ENCODE data around the gene ALPK3.
"Not testable (repeated sequence)": the region's sequence is repeated elsewhere in the genome, so short reads cannot be mapped to it uniquely, and the experiment has no call there.

ALPK3 gene

GRCh38 chr15:84824260-84825007 lies 7.3 kb downstream of the ALPK3 start:
- peak; percentile 61 for DNase-seq (ENCODE audit: low spot score)

- no peak for DNase-seq (ENCODE audit: low spot score)
Measured at GRCh38 chr15:84826369-84826823, 9.2 kb downstream of the ALPK3 start.

GRCh38 chr15:84827246-84827645 lies 10.1 kb downstream of the ALPK3 start:
- no peak for DNase-seq (ENCODE audit: low spot score)

GRCh38 chr15:84828086-84828908 lies 11.1 kb downstream of the ALPK3 start:
- no peak for DNase-seq (ENCODE audit: low spot score)

- DNase-seq (ENCODE audit: low spot score): no peak
Measured at GRCh38 chr15:84829428-84829827, 12.3 kb downstream of the ALPK3 start.

GRCh38 chr15:84830036-84830435 lies 12.9 kb downstream of the ALPK3 start:
- DNase-seq (ENCODE audit: low spot score): no peak

- no peak for DNase-seq (ENCODE audit: low spot score)
Measured at GRCh38 chr15:84831028-84831427, 13.9 kb downstream of the ALPK3 start.

GRCh38 chr15:84831613-84832012 lies 14.5 kb downstream of the ALPK3 start:
- no peak for DNase-seq (ENCODE audit: low spot score)

GRCh38 chr15:84832448-84833040 lies 15.4 kb downstream of the ALPK3 start:
- DNase-seq (ENCODE audit: low spot score): no peak

- no peak for DNase-seq (ENCODE audit: low spot score)
Measured at GRCh38 chr15:84833447-84834228, 16.5 kb downstream of the ALPK3 start.

- no peak for DNase-seq (ENCODE audit: low spot score)
Measured at GRCh38 chr15:84834229-84834955, 17.2 kb downstream of the ALPK3 start.

GRCh38 chr15:84834969-84835368 lies 17.8 kb downstream of the ALPK3 start:
- DNase-seq (ENCODE audit: low spot score): no peak

- no peak for DNase-seq (ENCODE audit: low spot score)
Measured at GRCh38 chr15:84835661-84836337, 18.6 kb downstream of the ALPK3 start.

- DNase-seq (ENCODE audit: low spot score): no peak
Measured at GRCh38 chr15:84836844-84837243, 19.7 kb downstream of the ALPK3 start.

GRCh38 chr15:84839714-84840113 lies 22.6 kb downstream of the ALPK3 start:
- no peak for DNase-seq (ENCODE audit: low spot score)

GRCh38 chr15:84840255-84840654 lies 23.1 kb downstream of the ALPK3 start:
- DNase-seq (ENCODE audit: low spot score): no peak

GRCh38 chr15:84840741-84841429 lies 23.7 kb downstream of the ALPK3 start:
- DNase-seq (ENCODE audit: low spot score): no peak

- no peak for DNase-seq (ENCODE audit: low spot score)
Measured at GRCh38 chr15:84842781-84843180, 25.6 kb downstream of the ALPK3 start.

GRCh38 chr15:84844964-84845363 lies 27.8 kb downstream of the ALPK3 start:
- no peak for DNase-seq (ENCODE audit: low spot score)

GRCh38 chr15:84845631-84846030 lies 28.5 kb downstream of the ALPK3 start:
- DNase-seq (ENCODE audit: low spot score): not testable (repeated sequence)

All from Ammon's horn (tissue), 1 donor.